GM23338 (cell line): Measurements from ENCODE around the gene PHF24. TPM values are rescaled to one million over a fixed set of nuclear protein-coding genes. Genes with fewer than 3 reads are reported as not detected.
"Not testable (repeated sequence)": the region's sequence is repeated elsewhere in the genome, so short reads cannot be mapped to it uniquely, and the experiment has no call there.

Source experiments
- ATAC-seq: fragments of 200-7000 bp; cut with Tn5 transposase; 3 replicates; pipeline ENCODE4 v1.9.1; 2020
- DNase-seq: peaks from one replicate; pipeline ENCODE4 v3.0.0-alpha.2; 2015; ENCODE audit warnings: low spot score
- H2AFZ ChIP-seq: fragments of 200-600 bp; sonication (generic); 2 replicates; pipeline ENCODE4 v1.8.0; 2016; ENCODE audit warnings: antibody characterized with exemption, mild to moderate bottlenecking, moderate library complexity
- H3F3A ChIP-seq: fragments of 200-600 bp; sonication (generic); replicated peaks from 2 replicates; pipeline ENCODE4 v1.8.0; 2017; ENCODE audit warnings: antibody characterized with exemption, mixed run types, low read depth
- H3K27ac ChIP-seq: fragments of 200-600 bp; sonication (generic); 2 replicates; pipeline ENCODE4 v1.6.1; 2016; ENCODE audit warnings: low read depth
- H3K27me3 ChIP-seq: fragments of 200-600 bp; sonication (generic); 2 replicates; pipeline ENCODE4 v1.8.0; 2016; ENCODE audit warnings: mild to moderate bottlenecking, mixed run types, moderate library complexity; ENCODE audit not compliant: insufficient read depth
- H3K36me3 ChIP-seq: fragments of 200-600 bp; sonication (generic); 2 replicates; pipeline ENCODE4 v1.8.0; 2016; ENCODE audit warnings: mild to moderate bottlenecking; ENCODE audit not compliant: insufficient read depth
- H3K4me1 ChIP-seq: fragments of 200-600 bp; sonication (generic); 2 replicates; pipeline ENCODE4 v1.8.0; 2016; ENCODE audit warnings: mild to moderate bottlenecking, moderate library complexity; ENCODE audit not compliant: insufficient read depth
- H3K4me2 ChIP-seq: fragments of 200-600 bp; sonication (generic); 2 replicates; pipeline ENCODE4 v1.7.1; 2017; ENCODE audit warnings: mixed run types
- H3K4me3 ChIP-seq: fragments of 200-600 bp; sonication (generic); 2 replicates; pipeline ENCODE4 v1.6.1; 2016; ENCODE audit warnings: mixed run types
- H3K79me2 ChIP-seq: fragments of 200-600 bp; sonication (generic); replicated peaks from 2 replicates; pipeline ENCODE4 v1.8.0; 2017; ENCODE audit warnings: mild to moderate bottlenecking; ENCODE audit not compliant: insufficient read depth
- H3K9me2 ChIP-seq: fragments of 200-600 bp; sonication (generic); 2 replicates; pipeline ENCODE4 v1.8.0; 2017; ENCODE audit not compliant: insufficient read depth
- H4K20me1 ChIP-seq: fragments of 200-600 bp; sonication (generic); replicated peaks from 2 replicates; pipeline ENCODE4 v1.8.0; 2017; ENCODE audit warnings: mild to moderate bottlenecking; ENCODE audit not compliant: insufficient read depth
- H3K27ac Mint-ChIP-seq: 2 replicates; pipeline ENCODE4 v1.8.0; 2020; ENCODE audit warnings: inconsistent platforms, mild to moderate bottlenecking, moderate library complexity, mixed read lengths
- H3K27me3 Mint-ChIP-seq: 3 replicates; pipeline ENCODE4 v1.8.0; 2022; ENCODE audit warnings: low read depth, mild to moderate bottlenecking, moderate library complexity, mixed read lengths, inconsistent platforms; ENCODE audit not compliant: insufficient read depth, poor library complexity
- H3K36me3 Mint-ChIP-seq: 3 replicates; pipeline ENCODE4 v1.8.0; 2021; ENCODE audit warnings: low read depth, mild to moderate bottlenecking, inconsistent platforms, moderate library complexity, mixed read lengths
- H3K4me1 Mint-ChIP-seq: 3 replicates; pipeline ENCODE4 v1.8.0; 2020; ENCODE audit warnings: mild to moderate bottlenecking, inconsistent platforms, mixed read lengths
- H3K4me3 Mint-ChIP-seq: 3 replicates; pipeline ENCODE4 v1.8.0; 2021; ENCODE audit warnings: moderate library complexity, mild to moderate bottlenecking, inconsistent platforms, mixed read lengths
- H3K9me3 Mint-ChIP-seq: 3 replicates; pipeline ENCODE4 v1.8.0; 2020; ENCODE audit warnings: moderate library complexity, mild to moderate bottlenecking, inconsistent platforms, mixed read lengths
- CREB1 ChIP-seq: fragments of 250-450 bp; sonication (Bioruptor Pico); IDR thresholded peaks from 2 replicates; pipeline ENCODE4 v1.5.0; 2020; ENCODE audit warnings: low read depth, mild to moderate bottlenecking, moderate library complexity
- EZH2 ChIP-seq: fragments of 200-600 bp; sonication (generic); IDR thresholded peaks from one replicate; pipeline ENCODE4 v1.8.0; 2017; ENCODE audit warnings: antibody characterized with exemption, mild to moderate bottlenecking, low read depth; ENCODE audit not compliant: unreplicated experiment
- EZH2phosphoT487 ChIP-seq: fragments of 200-600 bp; sonication (generic); IDR thresholded peaks from one replicate; pipeline ENCODE4 v1.8.1; 2018; ENCODE audit warnings: antibody characterized with exemption; ENCODE audit not compliant: unreplicated experiment
- NANOG ChIP-seq: IDR thresholded peaks from 2 replicates; pipeline ENCODE4 v1.6.1; 2016; ENCODE audit warnings: antibody characterized with exemption, borderline replicate concordance
- REST ChIP-seq: IDR thresholded peaks from one replicate; pipeline ENCODE4 v1.6.1; 2018; ENCODE audit warnings: antibody characterized with exemption; ENCODE audit not compliant: unreplicated experiment
- ZNF331 ChIP-seq: fragments of 250-450 bp; sonication (Bioruptor Pico); IDR thresholded peaks from 2 replicates; pipeline ENCODE4 v1.5.0; 2020; ENCODE audit warnings: low read depth, mild to moderate bottlenecking, moderate library complexity
- ZNF462 ChIP-seq: fragments of 250-450 bp; sonication (Bioruptor Pico); IDR thresholded peaks from 2 replicates; pipeline ENCODE4 v1.5.0; 2020; ENCODE audit warnings: mild to moderate bottlenecking, moderate library complexity
- polyA plus RNA-seq: library from polyadenylated mRNA; unstranded; fragments of >200 nt; fragmentation: Nextera tagmentation; extraction: Ambion mirVana; gene quantifications from 2 replicates; pipeline ENCODE4 v1.2.1, GENCODE V29; 2016
- total RNA-seq: library from RNA; depleted of rRNA; stranded (reverse); fragments of >200 nt; shearing (Covaris generic); gene quantifications from 2 replicates; pipeline ENCODE4 v1.2.3, GENCODE V29; 2014

Gene PHF24
- total and polyA plus RNA-seq, 2 experiments from 2014 or later = 0.05 to 0.14 TPM

GRCh38 chr9:35004299-35004698 is 46.2 kb downstream of the PHF24 start:
- H3K27ac Mint-ChIP-seq = not testable (repeated sequence)

GRCh38 chr9:35010351-35010958 is 52.4 kb downstream of the PHF24 start:
- H3K27ac Mint-ChIP-seq = no peak overlapping the region
- Histone ChIP-seq H3K4me1 (no peaks in the 10 kb centered on the region), H3K27ac (no peak overlapping the region), H3K9me2 (no peaks in the 10 kb centered on the region; the same call in 1 of the 2 replicates), H3K36me3 (peaks cover 6% of the 10 kb centered on the region; the same call in 1 of the 2 replicates), H4K20me1 (no peaks in the 10 kb centered on the region), H3K27me3 (no peaks in the 10 kb centered on the region), H2AFZ (no peak overlapping the region), H3K4me2 (no peak overlapping the region), H3K4me3 (no peak overlapping the region), H3F3A (no peaks in the 10 kb centered on the region), H3K79me2 (no peaks in the 10 kb centered on the region)
- peaks cover 7% of the 10 kb centered on the region for H3K27me3 Mint-ChIP-seq
- DNase-seq (no peak), ATAC-seq (no peak)
- peaks cover 5% of the 10 kb centered on the region; the same call in 2 of the 3 replicates for H3K4me1 Mint-ChIP-seq
- H3K9me3 Mint-ChIP-seq = peaks cover 51% of the 10 kb centered on the region
- H3K4me3 Mint-ChIP-seq = no peak overlapping the region
- H3K36me3 Mint-ChIP-seq = peaks cover 63% of the 10 kb centered on the region
- TF ChIP-seq REST (no peak), ZNF331 (no peak), EZH2phosphoT487 (no peak), NANOG (no peak), ZNF462 (CRISPR knock-in tag) (no peak), EZH2 (no peak), CREB1 (CRISPR knock-in tag) (no peak)

More at GRCh38 chr9:35004299-35004698, 46.2 kb downstream of the PHF24 start:
- Mint-ChIP-seq H3K36me3 (peaks cover 17% of the 10 kb centered on the region; the same call in 2 of the 3 replicates), H3K4me1 (peaks cover 40% of the 10 kb centered on the region)
- DNase-seq, H3K27ac ChIP-seq, H3F3A ChIP-seq, H3K4me2 ChIP-seq, H3K27me3 ChIP-seq, H3K4me3 ChIP-seq, H3K27me3 Mint-ChIP-seq, H3K79me2 ChIP-seq, H2AFZ ChIP-seq, ATAC-seq, H3K36me3 ChIP-seq, H4K20me1 ChIP-seq, H3K4me3 Mint-ChIP-seq, H3K9me3 Mint-ChIP-seq: not testable (repeated sequence)
- peaks cover 19% of the 10 kb centered on the region; the same call in 1 of the 2 replicates for H3K4me1 ChIP-seq
- H3K9me2 ChIP-seq = peaks cover 20% of the 10 kb centered on the region; the same call in 1 of the 2 replicates
